Upper lobe of left lung (tissue), 4 donors: ENCODE data around the gene DPP6.

Source experiments
- POLR2AphosphoS5 ChIP-seq, 2 donors: sonication (generic); formaldehyde crosslinking; IDR thresholded peaks; one replicate each; pipeline ENCODE4 v1.5.1; 2017; ENCODE audit warnings: antibody characterized with exemption in 2 of 2
- TF ChIP-seq, protein P1 (sequence below), 6 experiments: fragments of 450-650 bp in 4 of 6; fragments of 200-600 bp in 2 of 6; sonication (generic) in 2 of 6; IDR thresholded peaks; one replicate each; pipeline ENCODE4 v1.5.1; 2016 to 2019; ENCODE audit warnings: antibody characterized with exemption in 6 of 6

DNA sequence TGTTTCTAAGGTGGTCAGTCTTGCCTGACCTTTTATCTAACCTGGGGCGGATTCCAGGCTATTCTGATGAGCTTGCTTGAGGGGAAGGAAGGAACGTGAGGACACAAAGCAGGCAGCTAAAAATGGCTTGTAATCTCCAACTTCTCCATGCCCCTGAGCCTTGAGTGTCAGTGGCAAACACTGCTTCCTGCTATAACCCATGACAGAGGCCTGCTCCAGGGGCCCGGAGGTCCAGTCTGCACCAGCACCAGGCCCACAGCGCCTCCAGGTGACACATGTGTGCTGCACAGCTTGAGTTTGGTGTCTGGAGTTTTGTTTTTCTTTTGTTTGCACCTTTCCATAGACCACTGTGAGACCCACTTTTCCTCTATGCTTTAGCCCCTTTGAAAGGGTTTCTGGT is 742.8 kb downstream of the DPP6 start:
- TF ChIP-seq, protein P1, sequence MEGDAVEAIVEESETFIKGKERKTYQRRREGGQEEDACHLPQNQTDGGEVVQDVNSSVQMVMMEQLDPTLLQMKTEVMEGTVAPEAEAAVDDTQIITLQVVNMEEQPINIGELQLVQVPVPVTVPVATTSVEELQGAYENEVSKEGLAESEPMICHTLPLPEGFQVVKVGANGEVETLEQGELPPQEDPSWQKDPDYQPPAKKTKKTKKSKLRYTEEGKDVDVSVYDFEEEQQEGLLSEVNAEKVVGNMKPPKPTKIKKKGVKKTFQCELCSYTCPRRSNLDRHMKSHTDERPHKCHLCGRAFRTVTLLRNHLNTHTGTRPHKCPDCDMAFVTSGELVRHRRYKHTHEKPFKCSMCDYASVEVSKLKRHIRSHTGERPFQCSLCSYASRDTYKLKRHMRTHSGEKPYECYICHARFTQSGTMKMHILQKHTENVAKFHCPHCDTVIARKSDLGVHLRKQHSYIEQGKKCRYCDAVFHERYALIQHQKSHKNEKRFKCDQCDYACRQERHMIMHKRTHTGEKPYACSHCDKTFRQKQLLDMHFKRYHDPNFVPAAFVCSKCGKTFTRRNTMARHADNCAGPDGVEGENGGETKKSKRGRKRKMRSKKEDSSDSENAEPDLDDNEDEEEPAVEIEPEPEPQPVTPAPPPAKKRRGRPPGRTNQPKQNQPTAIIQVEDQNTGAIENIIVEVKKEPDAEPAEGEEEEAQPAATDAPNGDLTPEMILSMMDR (IDR thresholded peaks at IDR 0.05): no peak
- no peak for TF ChIP-seq POLR2AphosphoS5 (IDR thresholded peaks at IDR 0.05)
